Measurements from ENCODE around the gene PIWIL1.

DNA sequence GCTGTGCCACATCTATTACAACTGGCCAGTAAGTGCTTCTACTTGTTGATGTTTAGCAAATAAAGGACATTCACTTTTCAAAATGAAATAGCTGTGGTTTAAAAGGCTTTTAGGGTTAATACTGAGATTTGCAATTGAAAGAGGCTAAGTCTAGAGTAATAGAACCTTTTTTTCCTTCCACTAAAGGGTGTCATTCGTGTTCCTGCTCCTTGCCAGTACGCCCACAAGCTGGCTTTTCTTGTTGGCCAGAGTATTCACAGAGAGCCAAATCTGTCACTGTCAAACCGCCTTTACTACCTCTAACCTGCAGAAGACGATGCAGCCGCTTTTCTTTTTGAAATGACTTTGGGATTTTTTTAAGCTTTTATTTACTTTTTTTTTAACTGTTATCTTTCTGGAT lies 33.6 kb downstream of the PIWIL1 start:
- TF ChIP-seq, protein P1, sequence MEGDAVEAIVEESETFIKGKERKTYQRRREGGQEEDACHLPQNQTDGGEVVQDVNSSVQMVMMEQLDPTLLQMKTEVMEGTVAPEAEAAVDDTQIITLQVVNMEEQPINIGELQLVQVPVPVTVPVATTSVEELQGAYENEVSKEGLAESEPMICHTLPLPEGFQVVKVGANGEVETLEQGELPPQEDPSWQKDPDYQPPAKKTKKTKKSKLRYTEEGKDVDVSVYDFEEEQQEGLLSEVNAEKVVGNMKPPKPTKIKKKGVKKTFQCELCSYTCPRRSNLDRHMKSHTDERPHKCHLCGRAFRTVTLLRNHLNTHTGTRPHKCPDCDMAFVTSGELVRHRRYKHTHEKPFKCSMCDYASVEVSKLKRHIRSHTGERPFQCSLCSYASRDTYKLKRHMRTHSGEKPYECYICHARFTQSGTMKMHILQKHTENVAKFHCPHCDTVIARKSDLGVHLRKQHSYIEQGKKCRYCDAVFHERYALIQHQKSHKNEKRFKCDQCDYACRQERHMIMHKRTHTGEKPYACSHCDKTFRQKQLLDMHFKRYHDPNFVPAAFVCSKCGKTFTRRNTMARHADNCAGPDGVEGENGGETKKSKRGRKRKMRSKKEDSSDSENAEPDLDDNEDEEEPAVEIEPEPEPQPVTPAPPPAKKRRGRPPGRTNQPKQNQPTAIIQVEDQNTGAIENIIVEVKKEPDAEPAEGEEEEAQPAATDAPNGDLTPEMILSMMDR (IDR thresholded peaks at IDR 0.05; ENCODE audit: insufficient read depth, low read length, poor library complexity, severe bottlenecking), result no peak
- no peak for TF ChIP-seq EZH2phosphoT487 (conservative IDR thresholded peaks at IDR 0.05; ENCODE audit: low read length)

Measured in SU-DHL-6 (cell line).